Liver (tissue), 9 donors: ENCODE results near the gene SMAD1. TPM values are rescaled to one million over a fixed set of nuclear protein-coding genes. Genes with fewer than 3 reads are reported as not detected.

Experiments
- DNase-seq: peaks from one replicate; pipeline ENCODE4 v3.0.0-alpha.2; 2017; ENCODE audit warnings: low spot score
- H3K27ac ChIP-seq, 2 donors: one replicate each; pipeline ENCODE4 v1.7.0; 2013; ENCODE audit warnings: inconsistent platforms in 2 of 2, low read length in 2 of 2, control low read depth in 1 of 2, low read depth in 1 of 2, mild to moderate bottlenecking in 1 of 2
- H3K27me3 ChIP-seq, 4 donors: one replicate each; pipeline versions ENCODE4 v1.6.1 to v1.7.0; 2013; ENCODE audit warnings: low read length in 3 of 4, inconsistent platforms in 1 of 4, mild to moderate bottlenecking in 1 of 4, moderate library complexity in 1 of 4; ENCODE audit not compliant: control insufficient read depth in 4 of 4, insufficient read depth in 4 of 4
- H3K36me3 ChIP-seq, 4 donors: one replicate each; pipeline versions ENCODE4 v1.6.1 to v1.7.0; 2013; ENCODE audit warnings: low read length in 3 of 4, mild to moderate bottlenecking in 3 of 4, low read depth in 1 of 4, moderate library complexity in 1 of 4; ENCODE audit not compliant: control insufficient read depth in 4 of 4, insufficient read depth in 3 of 4
- H3K4me1 ChIP-seq, 4 donors: one replicate each; pipeline versions ENCODE4 v1.6.1 to v1.7.0; 2013; ENCODE audit warnings: low read length in 3 of 4, mild to moderate bottlenecking in 3 of 4, moderate library complexity in 1 of 4; ENCODE audit not compliant: control insufficient read depth in 4 of 4, insufficient read depth in 4 of 4
- H3K4me3 ChIP-seq, 3 donors: one replicate each; pipeline versions ENCODE4 v1.6.1 to v1.7.0; 2013; ENCODE audit warnings: low read length in 3 of 3, control low read depth in 1 of 3, low read depth in 1 of 3, mild to moderate bottlenecking in 1 of 3
- H3K9ac ChIP-seq, 2 donors: one replicate each; pipeline ENCODE4 v1.7.0; 2013; ENCODE audit warnings: low read length in 2 of 2, mild to moderate bottlenecking in 2 of 2, moderate library complexity in 2 of 2, control low read depth in 1 of 2, low read depth in 1 of 2
- H3K9me3 ChIP-seq, 4 donors: one replicate each; pipeline versions ENCODE4 v1.6.1 to v1.7.0; 2013; ENCODE audit warnings: low read length in 3 of 4; ENCODE audit not compliant: control insufficient read depth in 4 of 4
- ATF3 ChIP-seq: IDR thresholded peaks from 2 replicates; pipeline ENCODE4 v1.6.1; 2016; ENCODE audit warnings: antibody characterized with exemption
- FOXA1 ChIP-seq: IDR thresholded peaks from 2 replicates; pipeline ENCODE4 v1.6.1; 2016; ENCODE audit warnings: antibody characterized with exemption
- FOXA2 ChIP-seq: IDR thresholded peaks from 2 replicates; pipeline ENCODE4 v1.6.1; 2016; ENCODE audit warnings: antibody characterized with exemption
- GABPA ChIP-seq, 2 donors: IDR thresholded peaks in 1 of 2; conservative IDR thresholded peaks in 1 of 2; 2 replicates each; pipeline ENCODE4 v1.6.1; 2016; ENCODE audit warnings: antibody characterized with exemption in 2 of 2, mild to moderate bottlenecking in 1 of 2, moderate library complexity in 1 of 2
- HNF4A ChIP-seq, 2 donors: conservative IDR thresholded peaks; 2 replicates each; pipeline ENCODE4 v1.6.1; 2016; ENCODE audit warnings: antibody characterized with exemption in 2 of 2, mild to moderate bottlenecking in 2 of 2
- HNF4G ChIP-seq: IDR thresholded peaks from 2 replicates; pipeline ENCODE4 v1.6.1; 2016; ENCODE audit warnings: antibody characterized with exemption
- NR2F2 ChIP-seq: IDR thresholded peaks from 2 replicates; pipeline ENCODE4 v1.6.1; 2016; ENCODE audit warnings: antibody characterized with exemption
- RAD21 ChIP-seq, 2 donors: IDR thresholded peaks; 2 replicates each; pipeline ENCODE4 v1.6.1; 2016; ENCODE audit warnings: antibody characterized with exemption in 2 of 2, mild to moderate bottlenecking in 2 of 2
- REST ChIP-seq: IDR thresholded peaks from 2 replicates; pipeline ENCODE4 v1.6.1; 2016; ENCODE audit warnings: antibody characterized with exemption, mild to moderate bottlenecking
- RXRA ChIP-seq, 2 donors: IDR thresholded peaks; 2 replicates each; pipeline ENCODE4 v1.6.1; 2017 to 2018; ENCODE audit warnings: antibody characterized with exemption in 2 of 2, mild to moderate bottlenecking in 1 of 2
- SP1 ChIP-seq: IDR thresholded peaks from 2 replicates; pipeline ENCODE4 v1.6.1; 2018; ENCODE audit warnings: antibody characterized with exemption, mild to moderate bottlenecking
- YY1 ChIP-seq: IDR thresholded peaks from 2 replicates; pipeline ENCODE4 v1.6.1; 2016; ENCODE audit warnings: antibody characterized with exemption, mild to moderate bottlenecking
- WGBS: extraction: QIAGEN DNeasy Blood & Tissue Kit; methylation state at CpG from one replicate; pipeline ENCODE4 v1.1.7; 2013; 5-methylcytosine and 5-hydroxymethylcytosine counted together
- polyA plus RNA-seq, 2 donors: library from polyadenylated mRNA; stranded (reverse) in 1 of 2; unstranded in 1 of 2; fragments of 200-250 nt in 1 of 2; fragments of >200 nt in 1 of 2; fragmentation: Nextera tagmentation in 1 of 2; extraction: Ambion mirVana in 1 of 2; gene quantifications; one replicate each; pipeline versions ENCODE4 v1.2.1 to v1.2.3, GENCODE V29; 2013 to 2015
- total RNA-seq, 2 donors: library from RNA; depleted of rRNA; stranded (reverse); fragments of >200 nt; gene quantifications; one replicate each; pipeline ENCODE4 v1.2.3, GENCODE V29; 2014
- TF ChIP-seq, protein P1 (sequence below): IDR thresholded peaks from 2 replicates; pipeline ENCODE4 v1.6.1; 2016; ENCODE audit warnings: antibody characterized with exemption
- TF ChIP-seq, protein P2 (sequence below): fragments of 150-350 bp; IDR thresholded peaks from 2 replicates; pipeline ENCODE4 v1.5.1; 2017; ENCODE audit warnings: improper control_type of control experiment, low read depth, low read length; ENCODE audit not compliant: missing input control
- donor health status: healthy.
- donor health status: healthy.
- donor health status: healthy.
- donor health status: healthy.
- donor health status: healthy.

The SMAD1 gene
- total and polyA plus RNA-seq, 4 donors: 6.3 to 43.8 (median 14.6) TPM

DNA sequence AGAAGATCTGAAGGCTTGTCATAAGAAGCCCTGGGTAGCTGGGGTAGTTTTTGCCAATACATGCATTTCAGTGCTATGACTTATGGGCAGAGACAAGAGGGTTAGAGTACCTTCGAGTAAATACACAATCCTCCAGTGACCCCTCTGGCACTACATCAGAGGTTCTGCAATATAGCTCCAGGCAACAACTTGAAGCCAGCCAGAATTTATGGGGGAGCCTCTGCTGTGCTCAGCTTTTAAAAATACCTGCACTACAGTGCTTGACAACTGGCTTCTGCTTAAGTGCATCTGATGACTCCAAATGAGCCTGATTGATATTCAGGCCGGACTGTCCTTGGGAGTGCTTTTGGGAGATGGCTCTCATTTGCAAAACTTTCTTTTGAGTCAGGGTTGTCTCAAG lies 44.9 kb upstream of the SMAD1 start (continued):
- TF ChIP-seq ATF3: no peak
- no peak for TF ChIP-seq FOXA2
- TF ChIP-seq, protein P1, sequence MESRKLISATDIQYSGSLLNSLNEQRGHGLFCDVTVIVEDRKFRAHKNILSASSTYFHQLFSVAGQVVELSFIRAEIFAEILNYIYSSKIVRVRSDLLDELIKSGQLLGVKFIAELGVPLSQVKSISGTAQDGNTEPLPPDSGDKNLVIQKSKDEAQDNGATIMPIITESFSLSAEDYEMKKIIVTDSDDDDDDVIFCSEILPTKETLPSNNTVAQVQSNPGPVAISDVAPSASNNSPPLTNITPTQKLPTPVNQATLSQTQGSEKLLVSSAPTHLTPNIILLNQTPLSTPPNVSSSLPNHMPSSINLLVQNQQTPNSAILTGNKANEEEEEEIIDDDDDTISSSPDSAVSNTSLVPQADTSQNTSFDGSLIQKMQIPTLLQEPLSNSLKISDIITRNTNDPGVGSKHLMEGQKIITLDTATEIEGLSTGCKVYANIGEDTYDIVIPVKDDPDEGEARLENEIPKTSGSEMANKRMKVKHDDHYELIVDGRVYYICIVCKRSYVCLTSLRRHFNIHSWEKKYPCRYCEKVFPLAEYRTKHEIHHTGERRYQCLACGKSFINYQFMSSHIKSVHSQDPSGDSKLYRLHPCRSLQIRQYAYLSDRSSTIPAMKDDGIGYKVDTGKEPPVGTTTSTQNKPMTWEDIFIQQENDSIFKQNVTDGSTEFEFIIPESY: no peak
- TF ChIP-seq HNF4G: no peak
- TF ChIP-seq GABPA (IDR thresholded peaks at IDR 0.05 in 1 of 2, conservative IDR thresholded peaks at IDR 0.05 in 1 of 2): no peak
- no peak for TF ChIP-seq NR2F2
- no peak for TF ChIP-seq SP1
- TF ChIP-seq YY1: no peak
- TF ChIP-seq RAD21 (IDR thresholded peaks at IDR 0.05): no peak

- peaks cover 7 to 21% (median 20%) of the 10 kb centered on the region in 4 donors for H3K4me1 ChIP-seq
- no peak for TF ChIP-seq GABPA (IDR thresholded peaks at IDR 0.05 in 1 of 2, conservative IDR thresholded peaks at IDR 0.05 in 1 of 2)
- no peak for TF ChIP-seq HNF4A (conservative IDR thresholded peaks at IDR 0.05)
- no peak for TF ChIP-seq NR2F2
- TF ChIP-seq FOXA1: no peak
- TF ChIP-seq YY1: no peak
- no peak for TF ChIP-seq RXRA (IDR thresholded peaks at IDR 0.05)
- H3K4me3 ChIP-seq: no peak overlapping the region
- 87% methylated on average over 2 of the region's 2 CpGs for WGBS
- H3K27me3 ChIP-seq: no peaks in the 10 kb centered on the region
- H3K27ac ChIP-seq: no peak overlapping the region
- DNase-seq: no peak
- no peaks in the 10 kb centered on the region for H3K9me3 ChIP-seq
- no peak overlapping the region for H3K9ac ChIP-seq
- no peaks in the 10 kb centered on the region for H3K36me3 ChIP-seq
Measured at GRCh38 chr4:145437466-145437865, 44.2 kb upstream of the SMAD1 start.

DNA sequence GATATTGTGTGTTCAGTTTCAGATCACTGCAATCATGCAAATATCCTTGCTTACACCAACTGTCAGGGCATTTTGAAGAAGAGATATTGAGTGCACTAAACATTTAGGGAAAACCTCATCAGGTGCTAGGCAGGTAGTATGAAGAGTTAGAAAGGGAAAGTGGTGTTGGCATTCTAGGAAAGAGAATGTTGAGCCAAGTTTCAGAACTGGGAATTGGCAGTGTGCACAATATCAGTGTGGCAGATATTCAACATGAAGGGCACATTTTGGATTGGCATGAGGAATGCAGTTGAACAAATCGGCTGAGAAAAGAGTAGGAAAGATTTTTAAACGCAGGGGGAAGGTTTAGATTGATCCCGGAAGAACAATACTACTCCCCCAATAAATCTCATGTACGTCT lies 43.4 kb upstream of the SMAD1 start:
- DNase-seq: no peak
- Histone ChIP-seq H3K9ac (no peak overlapping the region), H3K36me3 (no peaks in the 10 kb centered on the region), H3K27me3 (no peaks in the 10 kb centered on the region), H3K4me1 (peaks cover 7 to 21% (median 20%) of the 10 kb centered on the region in 4 donors), H3K4me3 (no peak overlapping the region), H3K9me3 (no peaks in the 10 kb centered on the region), H3K27ac (peak overlapping the region; percentile 16 to 76)
- WGBS: 47% methylated on average over 4 of the region's 4 CpGs
- peak in 1 of 2 donors; percentile 19 for TF ChIP-seq RXRA (IDR thresholded peaks at IDR 0.05)
- TF ChIP-seq, protein P2, sequence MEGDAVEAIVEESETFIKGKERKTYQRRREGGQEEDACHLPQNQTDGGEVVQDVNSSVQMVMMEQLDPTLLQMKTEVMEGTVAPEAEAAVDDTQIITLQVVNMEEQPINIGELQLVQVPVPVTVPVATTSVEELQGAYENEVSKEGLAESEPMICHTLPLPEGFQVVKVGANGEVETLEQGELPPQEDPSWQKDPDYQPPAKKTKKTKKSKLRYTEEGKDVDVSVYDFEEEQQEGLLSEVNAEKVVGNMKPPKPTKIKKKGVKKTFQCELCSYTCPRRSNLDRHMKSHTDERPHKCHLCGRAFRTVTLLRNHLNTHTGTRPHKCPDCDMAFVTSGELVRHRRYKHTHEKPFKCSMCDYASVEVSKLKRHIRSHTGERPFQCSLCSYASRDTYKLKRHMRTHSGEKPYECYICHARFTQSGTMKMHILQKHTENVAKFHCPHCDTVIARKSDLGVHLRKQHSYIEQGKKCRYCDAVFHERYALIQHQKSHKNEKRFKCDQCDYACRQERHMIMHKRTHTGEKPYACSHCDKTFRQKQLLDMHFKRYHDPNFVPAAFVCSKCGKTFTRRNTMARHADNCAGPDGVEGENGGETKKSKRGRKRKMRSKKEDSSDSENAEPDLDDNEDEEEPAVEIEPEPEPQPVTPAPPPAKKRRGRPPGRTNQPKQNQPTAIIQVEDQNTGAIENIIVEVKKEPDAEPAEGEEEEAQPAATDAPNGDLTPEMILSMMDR: no peak
- peak in 1 of 2 donors; percentile 26 for TF ChIP-seq RAD21 (IDR thresholded peaks at IDR 0.05)
- no peak for TF ChIP-seq REST
- TF ChIP-seq HNF4G: no peak
- peak; percentile 39 for TF ChIP-seq YY1
